ENCODE results near the gene HOXA11. TPM values are rescaled to one million over a fixed set of nuclear protein-coding genes. Genes with fewer than 3 reads are reported as not detected.

Gene HOXA11
- total RNA-seq, 4 donors from 2014 or later: 0.27 to 1.4 (median 1.0) TPM; not detected in 1

DNA sequence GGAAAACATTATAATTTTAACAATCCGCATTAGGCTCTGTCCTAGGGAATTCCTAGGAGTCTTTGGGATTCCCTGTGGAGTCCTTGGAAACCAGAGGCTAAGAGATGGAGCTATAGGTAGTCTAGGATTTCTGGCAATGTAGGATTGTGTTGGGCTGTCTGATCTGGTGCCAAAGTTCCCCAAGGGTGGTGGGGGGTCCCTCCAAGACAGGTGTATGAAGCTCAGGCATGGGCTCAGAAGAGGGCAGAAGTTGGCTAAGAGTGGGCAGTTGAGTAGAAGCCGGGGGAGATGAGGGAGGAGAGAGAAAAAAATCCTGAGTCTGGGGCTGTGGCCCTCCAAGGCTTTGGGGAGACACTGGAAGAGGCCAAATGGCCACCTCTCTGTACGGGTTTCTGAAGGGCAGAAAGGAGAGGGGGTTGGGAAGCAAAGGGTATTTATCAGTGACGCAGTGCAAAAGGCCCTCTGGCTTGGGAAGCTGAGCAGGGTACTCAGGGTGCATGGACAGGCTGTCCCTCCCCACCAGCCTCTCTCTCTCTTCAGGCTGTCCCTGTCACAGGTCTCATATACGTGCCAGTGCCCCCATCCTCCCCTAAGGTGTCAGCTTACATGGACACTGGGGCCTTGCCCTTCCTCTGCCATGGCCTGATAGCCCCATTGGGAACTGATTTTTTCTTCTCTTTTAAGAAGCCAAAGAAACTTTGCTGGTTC, 38.4 kb downstream of the HOXA11 start:
- H3K4me3 ChIP-seq (ENCODE audit: low read depth, poor library complexity, severe bottlenecking): no peak overlapping the region

DNA sequence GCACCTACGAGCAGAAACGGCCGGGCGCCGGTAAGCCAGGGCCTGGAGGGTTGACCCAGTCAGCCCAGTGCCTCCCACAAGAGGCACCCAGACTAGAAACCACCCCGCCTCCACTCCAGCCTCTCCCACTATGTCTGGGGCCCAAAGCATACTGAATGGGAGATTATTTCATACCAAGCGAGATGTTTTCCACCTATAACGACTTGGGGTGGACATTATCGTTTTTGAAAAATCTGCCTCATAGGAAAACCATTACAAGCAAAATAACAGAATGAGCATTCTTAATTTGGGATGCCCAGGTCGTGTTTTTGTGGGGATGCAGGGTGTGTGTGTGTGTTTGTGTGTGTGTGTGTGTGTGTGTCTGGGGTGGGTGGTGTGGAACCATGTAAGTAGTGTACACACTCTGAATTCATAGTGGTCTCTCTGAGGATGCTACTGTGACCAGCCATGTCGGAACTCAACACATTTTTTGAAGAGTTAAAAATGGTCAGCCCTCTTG, 39.1 kb downstream of the HOXA11 start:
- H3K4me3 ChIP-seq (ENCODE audit: low read depth, poor library complexity, severe bottlenecking): no peak overlapping the region
- intact Hi-C loops (cut with DNase I; ENCODE audit: low total_unique reads): no loop called here
- WGBS, 2 donors: 69 to 87% methylated on average over 6 to 11 of the region's 11 CpGs

More for the DNA sequence above, 38.4 kb downstream of the HOXA11 start:
- peak in 1 of 2 donors; percentile 78 for DNase-seq (ENCODE audit: low spot score in 2 of 2)
- WGBS, 2 donors: 69 to 82% methylated on average over 5 of the region's 5 CpGs
- intact Hi-C loops (cut with DNase I; ENCODE audit: low total_unique reads): no loop called here
- TF ChIP-seq CTCF (IDR thresholded peaks at IDR 0.05) (no peak), POLR2A (IDR thresholded peaks at IDR 0.05) (no peak)

DNA sequence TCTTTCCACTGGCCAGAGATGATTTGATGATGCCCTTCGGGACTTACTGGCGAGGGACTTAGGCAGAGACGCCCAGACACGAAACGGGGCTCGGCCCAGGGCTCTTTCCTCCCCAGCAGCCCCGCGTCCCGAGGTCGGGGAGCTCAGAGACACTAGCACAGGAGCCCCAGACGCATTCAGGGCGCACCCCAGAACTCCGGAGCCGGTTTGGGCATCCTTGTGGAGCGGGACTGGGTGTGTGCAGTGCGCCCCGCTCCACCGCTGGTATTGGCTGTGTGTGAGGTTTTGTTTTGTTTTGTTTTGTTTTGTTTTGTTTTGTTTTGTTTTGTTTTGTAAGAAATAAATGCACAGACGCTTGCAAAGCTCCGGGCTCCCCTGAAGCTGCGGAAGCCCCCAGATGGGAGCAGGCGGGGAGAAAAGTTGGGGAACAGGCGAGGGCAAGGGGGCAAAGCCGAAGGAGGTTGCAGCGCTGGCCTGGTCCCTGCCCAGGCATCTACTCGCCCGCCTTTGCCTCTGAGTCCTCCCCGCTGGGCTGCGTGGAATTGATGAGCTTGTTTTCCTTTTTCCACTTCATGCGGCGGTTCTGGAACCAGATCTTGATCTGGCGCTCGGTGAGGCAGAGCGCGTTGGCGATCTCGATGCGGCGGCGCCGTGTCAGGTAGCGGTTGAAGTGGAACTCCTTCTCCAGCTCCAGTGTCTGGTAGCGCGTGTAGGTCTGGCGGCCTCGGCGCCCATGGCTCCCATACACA, 39.7 kb downstream of the HOXA11 start:
- WGBS, 2 donors: 66 to 81% methylated on average over 45 to 47 of the region's 47 CpGs
- peak in 1 of 2 donors; percentile 86 for DNase-seq (ENCODE audit: low spot score in 2 of 2)
- TF ChIP-seq CTCF (IDR thresholded peaks at IDR 0.05) (no peak), POLR2A (IDR thresholded peaks at IDR 0.05) (no peak)

More for the DNA sequence above, 39.1 kb downstream of the HOXA11 start:
- DNase-seq (ENCODE audit: low spot score in 2 of 2): no peak
- TF ChIP-seq CTCF (IDR thresholded peaks at IDR 0.05) (no peak), POLR2A (IDR thresholded peaks at IDR 0.05) (no peak)

DNA sequence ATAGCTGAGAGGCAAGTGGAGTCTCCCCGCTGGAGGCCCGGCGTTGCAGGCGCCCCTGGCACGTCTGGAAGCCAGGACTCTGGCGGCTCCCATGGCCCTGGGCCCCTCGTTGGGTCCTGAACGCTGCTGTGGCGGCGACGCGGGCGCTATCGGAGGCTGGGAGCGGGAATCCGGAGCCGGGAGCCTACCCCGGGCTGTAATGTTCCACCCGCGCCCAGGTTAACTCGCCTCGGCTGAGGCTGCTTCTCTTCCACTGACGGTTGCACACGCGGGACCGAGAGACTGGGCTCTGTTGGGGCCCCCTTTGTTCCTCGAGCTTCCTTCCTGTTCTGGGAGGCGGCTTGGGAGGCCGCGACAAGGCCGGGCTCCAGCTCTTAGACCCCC, 40.3 kb downstream of the HOXA11 start:
- intact Hi-C loops (cut with DNase I; ENCODE audit: low total_unique reads): loop anchor here (5.0 kb wide), 1 partner anchor 292 kb away; no protein-coding TSS in a partner anchor
- no peak overlapping the region for H3K4me3 ChIP-seq (ENCODE audit: low read depth, poor library complexity, severe bottlenecking)
- DNase-seq (ENCODE audit: low spot score in 2 of 2): peak in 1 of 2 donors; percentile 79
- WGBS, 2 donors: 70 to 75% methylated on average over 31 of the region's 31 CpGs
- TF ChIP-seq CTCF (IDR thresholded peaks at IDR 0.05) (no peak), POLR2A (IDR thresholded peaks at IDR 0.05) (no peak)

More for the DNA sequence above, 39.7 kb downstream of the HOXA11 start:
- H3K4me3 ChIP-seq (ENCODE audit: low read depth, poor library complexity, severe bottlenecking): no peak overlapping the region
- intact Hi-C loops (cut with DNase I; ENCODE audit: low total_unique reads): no loop called here

DNA sequence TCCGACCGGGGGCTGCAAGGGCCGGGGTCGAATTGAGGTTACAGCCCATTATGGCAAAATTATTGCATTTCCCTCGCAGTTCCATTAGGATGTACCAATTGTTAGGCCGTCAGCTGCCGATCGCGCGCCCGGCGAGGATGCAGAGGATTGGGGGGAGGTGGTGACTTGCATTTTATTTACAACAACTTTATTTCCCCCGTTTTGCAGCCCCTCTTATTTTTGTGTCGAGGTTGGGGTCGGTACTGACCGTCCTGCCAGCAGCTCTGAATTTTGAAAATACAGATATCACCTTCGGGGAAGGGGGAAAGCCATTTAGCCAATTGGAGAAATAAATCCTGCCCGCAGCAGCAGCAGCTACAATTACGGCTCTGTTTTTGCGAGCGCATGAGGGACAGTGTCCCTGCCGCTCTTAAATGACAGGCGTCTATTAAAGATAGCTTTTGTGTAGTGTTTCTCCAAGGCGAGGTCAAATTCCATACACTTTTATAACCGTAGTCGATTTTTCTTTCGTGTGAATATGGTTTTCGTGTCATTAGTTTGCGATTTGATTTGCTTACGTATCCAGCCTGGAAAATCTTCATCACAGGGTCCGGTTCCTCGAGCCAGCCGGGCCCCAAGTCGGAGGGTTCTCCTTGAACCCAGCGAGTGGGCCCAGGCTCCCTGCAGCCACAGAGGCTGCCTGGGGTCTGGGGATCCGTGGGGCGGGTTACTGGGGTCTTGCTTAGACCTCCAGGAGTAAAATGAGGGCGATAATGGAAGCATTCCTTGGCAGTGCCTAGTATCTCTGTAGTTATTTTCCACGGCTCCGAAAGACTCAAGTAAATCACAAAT, 40.9 kb downstream of the HOXA11 start:
- intact Hi-C loops (cut with DNase I; ENCODE audit: low total_unique reads): loop anchor here (5.0 kb wide), 1 partner anchor 292 kb away; no protein-coding TSS in a partner anchor
- peak in 1 of 2 donors; percentile 69 for DNase-seq (ENCODE audit: low spot score in 2 of 2)
- TF ChIP-seq POLR2A (IDR thresholded peaks at IDR 0.05): no peak
- TF ChIP-seq CTCF (IDR thresholded peaks at IDR 0.05): no peak
- 65 to 66% methylated on average over 40 of the region's 40 CpGs for WGBS, 2 donors
- H3K4me3 ChIP-seq (ENCODE audit: low read depth, poor library complexity, severe bottlenecking): no peak overlapping the region
